OCI-LY3 (cell line): ENCODE results near the gene SKIL.

ENCODE experiments used
- H2AFZ ChIP-seq: fragments of 200-600, 300-600 bp; shearing (Covaris generic); 2 replicates; pipeline ENCODE4 v1.6.0; 2014; ENCODE audit warnings: antibody characterized with exemption, low read depth, low read length
- H3K27ac ChIP-seq: fragments of 200-600, 300-600 bp; sonication (generic); 2 replicates; pipeline ENCODE4 v1.5.1; 2014; ENCODE audit warnings: mild to moderate bottlenecking, low read length, moderate library complexity, mixed read lengths
- H3K27me3 ChIP-seq: fragments of 200-600, 300-600 bp; sonication (generic); 2 replicates; pipeline ENCODE4 v1.6.1; 2014; ENCODE audit warnings: low read depth, low read length, mixed read lengths
- H3K36me3 ChIP-seq: fragments of 200-600, 300-600 bp; sonication (generic); replicated peaks from 2 replicates; pipeline ENCODE3; 2014; ENCODE audit warnings: low read depth, low read length, mixed read lengths
- H3K4me1 ChIP-seq: fragments of 300-600, 200-600 bp; sonication (generic); 2 replicates; pipeline ENCODE4 v1.6.1; 2014; ENCODE audit warnings: low read length, mixed read lengths
- H3K4me2 ChIP-seq: fragments of 200-600, 300-600 bp; sonication (generic); 2 replicates; pipeline ENCODE4 v1.6.1; 2014; ENCODE audit warnings: low read length, mixed read lengths
- H3K4me3 ChIP-seq: fragments of 300-600, 200-600 bp; sonication (generic); 2 replicates; pipeline ENCODE4 v1.5.1; 2014; ENCODE audit warnings: antibody characterized with exemption, mild to moderate bottlenecking, low read length, moderate library complexity
- H3K79me2 ChIP-seq: fragments of 300-600, 200-600 bp; shearing (Covaris generic); 2 replicates; pipeline ENCODE4 v1.6.1; 2014; ENCODE audit warnings: mild to moderate bottlenecking, low read length, mixed read lengths
- H3K9ac ChIP-seq: fragments of 300-600, 200-600 bp; shearing (Covaris generic); 2 replicates; pipeline ENCODE4 v1.6.0; 2014; ENCODE audit warnings: mild to moderate bottlenecking, low read length, moderate library complexity
- H3K9me3 ChIP-seq: fragments of 200-600, 300-600 bp; shearing (Covaris generic); 2 replicates; pipeline ENCODE4 v1.6.1; 2014; ENCODE audit warnings: low read length, mixed read lengths; ENCODE audit not compliant: insufficient read depth
- H4K20me1 ChIP-seq: fragments of 200-600, 300-600 bp; sonication (generic); 2 replicates; pipeline ENCODE4 v1.6.1; 2016; ENCODE audit warnings: low read length, mixed read lengths; ENCODE audit not compliant: insufficient read depth
- EZH2phosphoT487 ChIP-seq: fragments of 200-600 bp; shearing (Covaris generic); IDR thresholded peaks from 2 replicates; pipeline ENCODE4 v1.6.1; 2018; ENCODE audit warnings: antibody characterized with exemption, mixed run types, low read depth
- TF ChIP-seq, protein P1 (sequence below): fragments of 200-600, 300-600 bp; sonication (generic); IDR thresholded peaks from 2 replicates; pipeline ENCODE4 v1.5.1; 2014; ENCODE audit warnings: antibody characterized with exemption, low read length, low read depth

The SKIL gene

GRCh38 chr3:170428095-170428494 lies 70.6 kb downstream of the SKIL start:
- no peak overlapping the region for H3K4me2 ChIP-seq
- no peaks in the 10 kb centered on the region for H3K27me3 ChIP-seq
- H3K9ac ChIP-seq: no peak overlapping the region
- H2AFZ ChIP-seq: no peak overlapping the region
- no peaks in the 10 kb centered on the region for H3K36me3 ChIP-seq
- peaks cover 12% of the 10 kb centered on the region for H3K4me1 ChIP-seq
- no peaks in the 10 kb centered on the region for H4K20me1 ChIP-seq
- no peaks in the 10 kb centered on the region for H3K79me2 ChIP-seq
- no peak overlapping the region for H3K27ac ChIP-seq
- H3K4me3 ChIP-seq: no peak overlapping the region
- no peaks in the 10 kb centered on the region for H3K9me3 ChIP-seq
- TF ChIP-seq, protein P1, sequence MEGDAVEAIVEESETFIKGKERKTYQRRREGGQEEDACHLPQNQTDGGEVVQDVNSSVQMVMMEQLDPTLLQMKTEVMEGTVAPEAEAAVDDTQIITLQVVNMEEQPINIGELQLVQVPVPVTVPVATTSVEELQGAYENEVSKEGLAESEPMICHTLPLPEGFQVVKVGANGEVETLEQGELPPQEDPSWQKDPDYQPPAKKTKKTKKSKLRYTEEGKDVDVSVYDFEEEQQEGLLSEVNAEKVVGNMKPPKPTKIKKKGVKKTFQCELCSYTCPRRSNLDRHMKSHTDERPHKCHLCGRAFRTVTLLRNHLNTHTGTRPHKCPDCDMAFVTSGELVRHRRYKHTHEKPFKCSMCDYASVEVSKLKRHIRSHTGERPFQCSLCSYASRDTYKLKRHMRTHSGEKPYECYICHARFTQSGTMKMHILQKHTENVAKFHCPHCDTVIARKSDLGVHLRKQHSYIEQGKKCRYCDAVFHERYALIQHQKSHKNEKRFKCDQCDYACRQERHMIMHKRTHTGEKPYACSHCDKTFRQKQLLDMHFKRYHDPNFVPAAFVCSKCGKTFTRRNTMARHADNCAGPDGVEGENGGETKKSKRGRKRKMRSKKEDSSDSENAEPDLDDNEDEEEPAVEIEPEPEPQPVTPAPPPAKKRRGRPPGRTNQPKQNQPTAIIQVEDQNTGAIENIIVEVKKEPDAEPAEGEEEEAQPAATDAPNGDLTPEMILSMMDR: no peak
- no peak for TF ChIP-seq EZH2phosphoT487

- Histone ChIP-seq H3K27me3 (no peaks in the 10 kb centered on the region), H3K9me3 (no peaks in the 10 kb centered on the region), H3K36me3 (no peaks in the 10 kb centered on the region), H4K20me1 (no peaks in the 10 kb centered on the region), H3K4me3 (no peak overlapping the region), H3K79me2 (no peaks in the 10 kb centered on the region), H3K27ac (no peak overlapping the region), H3K4me2 (no peak overlapping the region), H2AFZ (no peak overlapping the region), H3K4me1 (peaks cover 12% of the 10 kb centered on the region), H3K9ac (no peak overlapping the region)
- TF ChIP-seq EZH2phosphoT487: no peak
- TF ChIP-seq, protein P1: no peak
Measured at GRCh38 chr3:170429050-170429449, 71.5 kb downstream of the SKIL start.

DNA sequence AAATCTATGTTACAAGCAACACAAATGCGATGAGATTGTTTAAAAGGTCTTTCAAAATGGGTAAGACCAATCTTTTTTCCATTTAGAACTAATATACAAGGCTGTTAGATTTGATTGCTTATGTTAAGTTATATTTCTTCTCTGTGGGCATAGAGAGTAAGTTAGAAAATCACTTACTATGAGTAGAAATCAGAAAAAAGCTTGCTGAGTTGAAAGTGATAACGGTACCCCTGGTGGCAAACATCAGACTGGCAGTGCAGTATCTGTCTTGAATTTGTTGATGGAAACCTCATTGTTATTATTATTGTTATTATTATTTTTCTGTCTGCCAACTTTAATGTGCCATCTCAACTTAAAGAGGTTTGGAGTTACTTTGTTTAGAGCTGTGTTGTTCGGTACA lies 73.5 kb downstream of the SKIL start:
- TF ChIP-seq, protein P1: no peak
- TF ChIP-seq EZH2phosphoT487: no peak
- Histone ChIP-seq H3K27me3 (no peaks in the 10 kb centered on the region), H3K36me3 (no peaks in the 10 kb centered on the region), H3K4me1 (peaks cover 12% of the 10 kb centered on the region), H3K4me3 (no peak overlapping the region), H2AFZ (no peak overlapping the region), H3K9ac (no peak overlapping the region), H3K79me2 (no peaks in the 10 kb centered on the region), H3K4me2 (no peak overlapping the region), H3K27ac (no peak overlapping the region), H4K20me1 (no peaks in the 10 kb centered on the region), H3K9me3 (no peaks in the 10 kb centered on the region)

DNA sequence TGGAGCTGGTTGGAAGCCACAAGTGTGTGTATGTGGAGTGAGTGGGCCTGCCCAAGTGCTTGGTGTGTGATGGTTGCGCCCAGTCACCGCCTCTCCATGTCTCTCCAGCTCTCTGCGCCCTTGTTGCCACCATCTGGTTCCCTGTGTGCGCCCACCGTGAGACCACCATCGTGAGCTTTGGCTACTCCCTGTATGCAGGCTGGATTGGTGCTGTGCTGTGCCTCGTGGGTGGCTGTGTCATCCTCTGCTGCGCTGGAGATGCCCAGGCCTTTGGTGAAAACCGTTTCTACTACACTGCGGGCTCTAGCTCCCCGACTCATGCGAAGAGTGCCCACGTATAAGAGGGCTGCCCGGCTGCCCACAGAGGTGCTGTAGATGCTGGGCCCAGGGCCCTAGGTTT lies 74.9 kb downstream of the SKIL start:
- no peak overlapping the region for H3K27ac ChIP-seq
- H3K79me2 ChIP-seq: no peaks in the 10 kb centered on the region
- TF ChIP-seq EZH2phosphoT487: no peak
- TF ChIP-seq, protein P1: no peak
- no peaks in the 10 kb centered on the region for H3K27me3 ChIP-seq
- peaks cover 12% of the 10 kb centered on the region for H3K4me1 ChIP-seq
- no peak overlapping the region for H3K4me3 ChIP-seq
- H3K9me3 ChIP-seq: no peaks in the 10 kb centered on the region
- no peak overlapping the region for H2AFZ ChIP-seq
- H3K9ac ChIP-seq: no peak overlapping the region
- H4K20me1 ChIP-seq: no peaks in the 10 kb centered on the region
- no peaks in the 10 kb centered on the region for H3K36me3 ChIP-seq
- H3K4me2 ChIP-seq: no peak overlapping the region
